ENCODE data around the gene PDCD6IP.
"Not testable (repeated sequence)": the region's sequence is repeated elsewhere in the genome, so short reads cannot be mapped to it uniquely, and the experiment has no call there.

GRCh38 chr3:33781413-33781812 is 17.0 kb upstream of the PDCD6IP start:
- TF ChIP-seq CTCF (conservative IDR thresholded peaks at IDR 0.05; ENCODE audit: low read depth in 2 of 2); EZH2 (IDR thresholded peaks at IDR 0.05; ENCODE audit: low read depth, unreplicated experiment): not testable (repeated sequence)
